GM23248 (cell line): Measurements from ENCODE around the gene SCN8A. TPM values are rescaled to one million over a fixed set of nuclear protein-coding genes. Genes with fewer than 3 reads are reported as not detected.
A peak's percentile ranks its signal among the peaks of the same experiment; 100 is the strongest.

ENCODE experiments used
- DNase-seq: peaks from one replicate; pipeline ENCODE4 v3.0.0-alpha.2; 2015
- H2AFZ ChIP-seq: fragments of 200-600 bp; sonication (generic); 2 replicates; pipeline ENCODE4 v1.6.1; 2016; ENCODE audit warnings: antibody characterized with exemption
- H3F3A ChIP-seq: fragments of 200-600 bp; sonication (generic); 2 replicates; pipeline ENCODE4 v1.6.1; 2016; ENCODE audit warnings: mild to moderate bottlenecking, antibody characterized with exemption, mixed run types; ENCODE audit not compliant: insufficient read depth
- H3K27ac ChIP-seq: fragments of 200-600 bp; sonication (generic); 2 replicates; pipeline ENCODE4 v1.5.1; 2016; ENCODE audit warnings: mild to moderate bottlenecking
- H3K27me3 ChIP-seq: fragments of 200-600 bp; sonication (generic); replicated peaks from 2 replicates; pipeline ENCODE4 v1.6.1; 2016; ENCODE audit warnings: mild to moderate bottlenecking; ENCODE audit not compliant: insufficient read depth
- H3K36me3 ChIP-seq: fragments of 200-600 bp; sonication (generic); 2 replicates; pipeline ENCODE4 v1.6.1; 2016; ENCODE audit warnings: low read depth, mild to moderate bottlenecking
- H3K4me1 ChIP-seq: fragments of 200-600 bp; sonication (generic); 2 replicates; pipeline ENCODE4 v1.6.1; 2016; ENCODE audit warnings: mild to moderate bottlenecking; ENCODE audit not compliant: insufficient read depth
- H3K4me2 ChIP-seq: fragments of 200-600 bp; sonication (generic); one replicate; pipeline ENCODE4 v1.6.1; 2016; ENCODE audit warnings: mild to moderate bottlenecking; ENCODE audit not compliant: unreplicated experiment
- H3K4me3 ChIP-seq: fragments of 200-600 bp; sonication (generic); 2 replicates; pipeline ENCODE4 v1.5.1; 2016; ENCODE audit warnings: mild to moderate bottlenecking
- H3K79me2 ChIP-seq: fragments of 200-600 bp; sonication (generic); 2 replicates; pipeline ENCODE4 v1.6.1; 2016; ENCODE audit warnings: mild to moderate bottlenecking; ENCODE audit not compliant: insufficient read depth
- H3K9ac ChIP-seq: fragments of 200-600 bp; sonication (generic); 2 replicates; pipeline ENCODE4 v1.6.1; 2016; ENCODE audit warnings: mild to moderate bottlenecking
- H3K9me2 ChIP-seq: fragments of 200-600 bp; sonication (generic); 2 replicates; pipeline ENCODE4 v1.6.1; 2016; ENCODE audit warnings: mixed run types, mild to moderate bottlenecking, moderate library complexity; ENCODE audit not compliant: insufficient read depth
- H3K9me3 ChIP-seq: fragments of 200-600 bp; sonication (generic); one replicate; pipeline ENCODE4 v1.6.1; 2017; ENCODE audit warnings: low read depth
- H4K20me1 ChIP-seq: fragments of 200-600 bp; sonication (generic); 2 replicates; pipeline ENCODE4 v1.6.0; 2016; ENCODE audit not compliant: insufficient read depth
- EZH2 ChIP-seq: fragments of 200-600 bp; sonication (generic); IDR thresholded peaks from 2 replicates; pipeline ENCODE4 v1.6.1; 2018; ENCODE audit warnings: antibody characterized with exemption, mild to moderate bottlenecking; ENCODE audit not compliant: insufficient read depth, poor library complexity, severe bottlenecking
- EZH2phosphoT487 ChIP-seq: fragments of 200-600 bp; sonication (generic); IDR thresholded peaks from 2 replicates; pipeline ENCODE4 v1.6.1; 2018; ENCODE audit warnings: antibody characterized with exemption, moderate library complexity, mild to moderate bottlenecking, low read depth; ENCODE audit not compliant: insufficient read depth
- WGBS, 2 experiments: methylation state at CpG; one replicate each; pipeline ENCODE4 v1.1.6; 2015 to 2017; ENCODE audit warnings: low lambda C conversion rate in 2 of 2, low coverage in 1 of 2; ENCODE audit errors: missing lambda C conversion rate in 2 of 2; 5-methylcytosine and 5-hydroxymethylcytosine counted together
- in situ Hi-C: fragments of 300-500 bp; cut with MboI; formaldehyde crosslinking; loops from 2 replicates; pipeline ENCODE4 v1.15.0; 2020
- polyA plus RNA-seq: library from polyadenylated mRNA; unstranded; fragments of >200 nt; fragmentation: Nextera tagmentation; extraction: Ambion mirVana; gene quantifications from 2 replicates; pipeline ENCODE4 v1.2.1, GENCODE V29; 2016
- total RNA-seq: library from RNA; depleted of rRNA; stranded (reverse); fragments of >200 nt; shearing (Covaris generic); gene quantifications from 2 replicates; pipeline ENCODE4 v1.2.3, GENCODE V29; 2014

Gene SCN8A
- total and polyA plus RNA-seq, 2 experiments from 2014 or later = 6.7 to 13.8 TPM

DNA sequence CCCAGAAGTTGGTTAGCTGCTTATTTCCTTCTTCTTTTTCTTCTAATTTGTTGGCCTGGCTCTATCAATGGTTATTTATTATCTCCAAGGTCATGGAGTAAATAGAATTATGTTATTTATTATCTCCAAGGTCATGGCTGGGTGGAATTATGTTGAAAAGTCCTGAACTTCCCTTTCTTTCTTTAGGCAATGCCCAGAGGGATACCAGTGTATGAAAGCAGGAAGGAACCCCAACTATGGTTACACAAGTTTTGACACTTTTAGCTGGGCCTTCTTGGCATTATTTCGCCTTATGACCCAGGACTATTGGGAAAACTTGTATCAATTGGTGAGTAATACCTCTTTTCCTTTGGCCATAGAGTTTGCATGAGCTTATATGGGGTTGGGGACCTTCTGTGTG lies 111.6 kb downstream of the SCN8A start:
- Histone ChIP-seq H4K20me1 (no peaks in the 10 kb centered on the region), H3K9ac (no peak overlapping the region), H3K36me3 (peaks cover 35% of the 10 kb centered on the region), H3K4me3 (no peak overlapping the region), H3K4me1 (no peaks in the 10 kb centered on the region; the same call in 1 of the 2 replicates), H3K9me3 (no peaks in the 10 kb centered on the region), H3K27me3 (no peaks in the 10 kb centered on the region), H3K27ac (no peak overlapping the region), H3K4me2 (no peak overlapping the region), H3K9me2 (0 out of 2 replicates have a peak, but pooled peaks cover under 1% of the 10 kb centered on the region), H3F3A (peaks cover 9% of the 10 kb centered on the region), H3K79me2 (no peaks in the 10 kb centered on the region), H2AFZ (no peak overlapping the region)
- in situ Hi-C loops = no loop called here
- WGBS, 2 experiments = 96 to 100% methylated on average over 1 of the region's 1 CpG
- TF ChIP-seq EZH2phosphoT487 (no peak), EZH2 (no peak)
- DNase-seq = no peak

DNA sequence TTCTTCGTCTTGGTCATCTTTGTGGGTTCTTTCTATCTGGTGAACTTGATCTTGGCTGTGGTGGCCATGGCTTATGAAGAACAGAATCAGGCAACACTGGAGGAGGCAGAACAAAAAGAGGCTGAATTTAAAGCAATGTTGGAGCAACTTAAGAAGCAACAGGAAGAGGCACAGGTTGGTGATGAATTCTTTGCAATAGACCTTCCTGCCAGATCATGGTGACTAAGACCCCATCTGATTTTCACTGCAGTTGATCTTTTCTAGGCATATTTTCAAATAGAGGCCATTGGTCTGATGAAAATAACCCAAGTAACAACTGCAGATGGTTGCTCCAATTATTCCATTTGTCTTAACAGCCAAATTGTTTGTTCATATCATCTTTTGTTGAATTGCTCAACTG lies 114.4 kb downstream of the SCN8A start:
- Histone ChIP-seq H3K9ac (no peak overlapping the region), H3K79me2 (no peaks in the 10 kb centered on the region; the same call in 1 of the 2 replicates), H3F3A (peaks cover 9% of the 10 kb centered on the region), H3K27me3 (no peaks in the 10 kb centered on the region), H3K4me2 (no peak overlapping the region), H3K4me3 (no peak overlapping the region), H3K4me1 (no peaks in the 10 kb centered on the region; the same call in 1 of the 2 replicates), H3K9me3 (no peaks in the 10 kb centered on the region), H4K20me1 (no peaks in the 10 kb centered on the region), H3K9me2 (0 out of 2 replicates have a peak, but pooled peaks cover 7% of the 10 kb centered on the region), H3K27ac (no peak overlapping the region), H2AFZ (no peak overlapping the region), H3K36me3 (peaks cover 44% of the 10 kb centered on the region)
- WGBS, 2 experiments = 93 to 97% methylated on average over 1 of the region's 1 CpG
- in situ Hi-C loops = no loop called here
- DNase-seq = peak; percentile 40
- TF ChIP-seq EZH2phosphoT487 (no peak), EZH2 (no peak)

DNA sequence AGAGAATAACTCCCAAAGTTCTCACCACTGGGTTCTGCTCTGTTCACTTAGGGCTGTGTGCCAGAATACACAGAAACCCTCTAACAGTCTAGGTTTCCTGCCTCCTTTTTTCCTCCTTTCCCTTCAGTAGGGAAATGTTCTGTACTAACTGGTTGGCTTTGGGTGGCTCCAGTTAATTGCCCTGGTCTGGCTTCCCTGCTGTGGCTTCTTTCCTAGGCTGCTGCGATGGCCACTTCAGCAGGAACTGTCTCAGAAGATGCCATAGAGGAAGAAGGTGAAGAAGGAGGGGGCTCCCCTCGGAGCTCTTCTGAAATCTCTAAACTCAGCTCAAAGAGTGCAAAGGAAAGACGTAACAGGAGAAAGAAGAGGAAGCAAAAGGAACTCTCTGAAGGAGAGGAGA lies 115.2 kb downstream of the SCN8A start:
- no peaks in the 10 kb centered on the region for H4K20me1 ChIP-seq
- H3K27me3 ChIP-seq = no peaks in the 10 kb centered on the region
- no peak for TF ChIP-seq EZH2
- no peak for TF ChIP-seq EZH2phosphoT487
- H3K9ac ChIP-seq = no peak overlapping the region
- no peaks in the 10 kb centered on the region; the same call in 1 of the 2 replicates for H3K79me2 ChIP-seq
- WGBS, 2 experiments = 61 to 73% methylated on average over 3 of the region's 3 CpGs
- in situ Hi-C loops = no loop called here
- peaks cover 9% of the 10 kb centered on the region for H3F3A ChIP-seq
- no peak overlapping the region for H3K4me2 ChIP-seq
- H3K9me3 ChIP-seq = no peaks in the 10 kb centered on the region
- no peak overlapping the region for H3K27ac ChIP-seq
- H3K4me1 ChIP-seq = no peaks in the 10 kb centered on the region; the same call in 1 of the 2 replicates
- no peak overlapping the region for H3K4me3 ChIP-seq
- DNase-seq = no peak
- no peak overlapping the region for H2AFZ ChIP-seq
- peaks cover 44% of the 10 kb centered on the region for H3K36me3 ChIP-seq
- H3K9me2 ChIP-seq = 0 out of 2 replicates have a peak, but pooled peaks cover 7% of the 10 kb centered on the region

DNA sequence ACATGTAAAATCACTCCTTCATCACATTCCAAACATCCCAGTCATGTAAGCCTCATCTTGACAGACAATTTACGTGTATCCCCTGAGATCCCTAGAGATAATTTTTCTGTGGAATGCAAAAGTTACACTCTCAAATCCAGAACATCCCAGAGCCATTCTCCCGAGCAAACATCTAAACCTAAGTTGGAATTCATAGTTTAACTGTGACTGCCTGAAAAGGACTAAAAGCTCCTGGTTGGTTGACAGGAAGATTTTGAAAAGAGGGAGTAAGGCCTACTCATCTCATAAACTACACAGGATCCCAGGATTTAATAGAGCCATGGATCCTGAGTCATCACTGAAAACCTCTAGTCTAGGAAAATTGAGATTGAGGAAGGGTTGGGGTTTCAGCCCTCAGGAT lies 123.6 kb downstream of the SCN8A start:
- Histone ChIP-seq H4K20me1 (no peaks in the 10 kb centered on the region), H3K4me3 (no peak overlapping the region), H3K27me3 (no peaks in the 10 kb centered on the region), H3K9me2 (no peaks in the 10 kb centered on the region), H3K27ac (peak overlapping the region; percentile 39), H3K36me3 (peaks cover 8% of the 10 kb centered on the region; the same call in 1 of the 2 replicates), H3F3A (peaks cover 20% of the 10 kb centered on the region), H3K9ac (0 out of 2 replicates have a peak overlapping the region, but pooled peaks have one; percentile 5), H3K4me1 (peaks cover 15% of the 10 kb centered on the region), H3K79me2 (no peaks in the 10 kb centered on the region; the same call in 1 of the 2 replicates), H2AFZ (no peak overlapping the region), H3K9me3 (no peaks in the 10 kb centered on the region), H3K4me2 (peak overlapping the region; percentile 7)
- in situ Hi-C loops = no loop called here
- TF ChIP-seq EZH2phosphoT487 (no peak), EZH2 (no peak)
- WGBS, 2 experiments = 8 to 10% methylated on average over 2 of the region's 2 CpGs
- peak; percentile 78 for DNase-seq
